Measurements from ENCODE around the gene UBE2N.

- TF ChIP-seq REST (IDR thresholded peaks at IDR 0.05; ENCODE audit: unreplicated experiment), result no peak
- TF ChIP-seq, protein P1, sequence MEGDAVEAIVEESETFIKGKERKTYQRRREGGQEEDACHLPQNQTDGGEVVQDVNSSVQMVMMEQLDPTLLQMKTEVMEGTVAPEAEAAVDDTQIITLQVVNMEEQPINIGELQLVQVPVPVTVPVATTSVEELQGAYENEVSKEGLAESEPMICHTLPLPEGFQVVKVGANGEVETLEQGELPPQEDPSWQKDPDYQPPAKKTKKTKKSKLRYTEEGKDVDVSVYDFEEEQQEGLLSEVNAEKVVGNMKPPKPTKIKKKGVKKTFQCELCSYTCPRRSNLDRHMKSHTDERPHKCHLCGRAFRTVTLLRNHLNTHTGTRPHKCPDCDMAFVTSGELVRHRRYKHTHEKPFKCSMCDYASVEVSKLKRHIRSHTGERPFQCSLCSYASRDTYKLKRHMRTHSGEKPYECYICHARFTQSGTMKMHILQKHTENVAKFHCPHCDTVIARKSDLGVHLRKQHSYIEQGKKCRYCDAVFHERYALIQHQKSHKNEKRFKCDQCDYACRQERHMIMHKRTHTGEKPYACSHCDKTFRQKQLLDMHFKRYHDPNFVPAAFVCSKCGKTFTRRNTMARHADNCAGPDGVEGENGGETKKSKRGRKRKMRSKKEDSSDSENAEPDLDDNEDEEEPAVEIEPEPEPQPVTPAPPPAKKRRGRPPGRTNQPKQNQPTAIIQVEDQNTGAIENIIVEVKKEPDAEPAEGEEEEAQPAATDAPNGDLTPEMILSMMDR (conservative IDR thresholded peaks at IDR 0.05; ENCODE audit: low read depth in 2 of 2), result no peak
- TF ChIP-seq ETS1 (IDR thresholded peaks at IDR 0.05), result no peak
- TF ChIP-seq STAT1 (IDR thresholded peaks at IDR 0.05; ENCODE audit: unreplicated experiment), result no peak
- no peak for TF ChIP-seq POLR2AphosphoS5 (IDR thresholded peaks at IDR 0.05; ENCODE audit: low read depth)
Measured at GRCh38 chr12:93483151-93483807, 41.5 kb upstream of the UBE2N start.

Data from GM23338 (cell line).